Middle frontal gyrus (tissue), 1 donor: ENCODE results near the gene AKR1D1.
"Not testable (repeated sequence)": the region's sequence is repeated elsewhere in the genome, so short reads cannot be mapped to it uniquely, and the experiment has no call there.

Experiments
- DNase-seq: peaks from one replicate; pipeline ENCODE4 v3.0.0-alpha.2; 2015; ENCODE audit warnings: low spot score; ENCODE audit errors: extremely low spot score

The AKR1D1 gene

DNA sequence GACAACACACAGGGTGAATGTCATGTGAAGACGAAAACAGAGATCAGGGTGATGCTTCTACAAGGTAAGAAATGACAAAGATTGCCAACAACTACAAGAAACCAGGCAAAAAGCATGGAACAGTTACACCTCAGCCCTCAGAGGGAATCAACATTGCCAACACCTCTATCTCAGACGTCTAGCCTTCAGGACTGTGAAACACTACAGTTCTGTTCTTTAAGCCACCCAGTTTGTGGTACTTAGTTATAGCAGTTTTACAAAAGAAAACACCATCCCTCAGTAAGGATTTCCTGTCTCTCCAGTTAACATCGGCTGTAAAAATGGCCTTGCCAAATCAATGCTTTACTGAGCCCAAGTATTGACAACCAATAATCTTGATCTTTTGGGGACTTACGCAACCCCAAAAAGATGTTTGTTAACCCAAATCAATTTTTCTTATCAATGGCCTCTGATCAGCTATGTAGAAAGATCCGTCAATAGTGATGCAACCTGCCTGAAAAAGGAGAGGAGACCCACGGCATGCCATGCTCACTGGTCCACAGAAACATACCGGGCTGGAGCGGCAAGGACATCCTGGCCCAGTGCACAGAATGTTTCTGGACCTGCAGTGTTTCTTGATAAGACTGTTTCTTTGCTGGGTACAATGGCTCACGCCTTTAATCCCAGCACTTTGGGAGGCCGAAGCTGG is 44.0 kb downstream of the AKR1D1 start:
- DNase-seq = no peak

DNA sequence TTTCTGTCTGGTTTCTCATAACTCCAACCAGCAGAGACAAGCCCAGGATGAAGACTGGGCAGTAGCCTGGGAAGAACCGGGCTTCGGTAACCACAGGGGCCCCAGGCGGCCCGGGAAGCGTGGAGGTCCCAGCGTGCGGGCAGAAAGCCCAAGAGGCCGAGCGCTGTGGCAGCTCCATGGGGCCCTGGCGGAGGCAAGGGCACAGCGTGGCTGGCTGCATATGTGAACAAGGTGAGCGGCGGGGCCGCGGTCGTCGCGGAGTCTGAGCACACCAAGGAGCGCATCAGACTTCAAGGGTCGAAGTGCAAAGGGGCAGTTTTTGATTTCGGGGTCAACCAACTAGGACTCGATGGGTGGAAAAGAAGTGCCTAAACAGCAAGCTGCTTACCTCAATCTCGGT is 45.9 kb downstream of the AKR1D1 start:
- DNase-seq = no peak

DNA sequence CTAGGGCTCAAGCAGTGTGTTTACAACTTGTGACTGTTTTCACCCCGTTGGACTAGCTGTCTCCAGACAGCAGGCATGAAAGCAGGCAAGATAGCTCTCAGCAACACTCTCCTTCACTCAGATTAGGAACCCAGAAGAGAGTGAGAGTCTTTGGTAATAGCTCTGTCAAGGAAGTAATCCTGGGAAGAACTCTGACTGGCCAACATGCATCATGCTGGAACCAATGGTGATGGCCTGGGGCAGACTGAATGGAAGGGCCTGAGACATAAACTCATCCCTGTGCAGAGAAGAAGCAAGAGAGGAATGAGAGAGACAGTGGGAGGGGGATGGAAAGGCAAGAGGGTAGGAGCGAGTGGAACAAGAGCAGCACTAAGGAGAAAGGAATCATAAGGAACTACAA is 48.9 kb downstream of the AKR1D1 start:
- DNase-seq = no peak

DNA sequence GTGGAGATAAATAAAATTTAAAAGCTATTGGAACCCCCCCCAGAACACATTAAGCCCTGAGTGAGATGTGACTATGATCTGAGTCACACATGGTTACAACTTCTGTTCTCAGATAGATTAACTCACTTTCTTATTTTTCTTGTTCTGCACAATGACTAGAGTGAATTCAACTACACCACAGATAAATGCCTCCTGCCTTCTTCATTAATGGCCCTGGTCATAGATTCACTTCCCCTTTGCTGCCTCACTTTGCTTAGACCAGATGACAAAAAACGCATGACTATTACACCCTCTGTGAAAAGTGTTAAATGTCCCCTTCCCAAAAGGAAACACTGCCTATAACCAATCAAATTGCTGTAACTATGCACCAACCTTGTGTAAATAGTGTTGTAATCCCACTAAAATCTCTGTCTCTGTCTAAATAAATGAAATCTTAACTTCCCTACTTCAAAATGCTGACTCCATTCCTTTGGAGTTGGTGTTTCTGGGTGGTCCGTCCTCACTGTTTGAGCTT is 49.4 kb downstream of the AKR1D1 start:
- no peak for DNase-seq

DNA sequence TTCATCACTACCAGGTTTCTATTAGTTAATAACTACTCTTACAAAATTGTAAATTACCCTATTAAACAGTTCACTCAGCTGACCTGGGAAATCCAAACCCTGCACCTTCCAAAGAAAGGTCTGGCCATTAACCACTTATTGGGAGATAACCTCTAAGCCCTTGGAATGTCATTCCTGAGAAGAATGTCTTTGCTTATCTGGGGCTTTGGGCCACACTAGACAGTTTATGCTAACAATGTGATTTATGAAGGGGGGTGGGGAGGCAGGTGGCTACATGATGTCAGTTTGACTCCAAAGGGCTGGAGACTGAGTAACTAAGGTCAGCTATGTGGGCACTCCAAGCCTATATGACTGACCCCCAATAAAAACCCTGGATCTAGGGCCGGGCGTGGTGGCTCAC is 50.7 kb downstream of the AKR1D1 start:
- DNase-seq = no peak

DNA sequence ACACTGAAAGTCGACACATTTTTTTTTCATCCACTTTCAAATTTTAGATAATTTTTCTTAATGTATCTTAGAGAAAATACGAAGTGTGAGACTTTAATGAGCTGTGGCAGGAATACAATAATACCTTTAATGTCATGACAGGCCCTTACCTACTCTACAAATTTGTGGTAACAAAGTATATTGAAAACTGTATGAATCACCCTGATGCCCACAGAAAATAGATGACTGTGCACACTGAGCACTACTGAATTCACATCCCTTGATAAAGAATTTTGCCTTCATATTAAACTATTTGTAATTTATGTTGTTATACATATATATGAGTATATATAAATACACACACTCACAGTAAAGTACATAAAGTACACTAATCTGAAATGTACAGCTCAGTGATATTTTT is 51.7 kb downstream of the AKR1D1 start:
- DNase-seq = no peak

DNA sequence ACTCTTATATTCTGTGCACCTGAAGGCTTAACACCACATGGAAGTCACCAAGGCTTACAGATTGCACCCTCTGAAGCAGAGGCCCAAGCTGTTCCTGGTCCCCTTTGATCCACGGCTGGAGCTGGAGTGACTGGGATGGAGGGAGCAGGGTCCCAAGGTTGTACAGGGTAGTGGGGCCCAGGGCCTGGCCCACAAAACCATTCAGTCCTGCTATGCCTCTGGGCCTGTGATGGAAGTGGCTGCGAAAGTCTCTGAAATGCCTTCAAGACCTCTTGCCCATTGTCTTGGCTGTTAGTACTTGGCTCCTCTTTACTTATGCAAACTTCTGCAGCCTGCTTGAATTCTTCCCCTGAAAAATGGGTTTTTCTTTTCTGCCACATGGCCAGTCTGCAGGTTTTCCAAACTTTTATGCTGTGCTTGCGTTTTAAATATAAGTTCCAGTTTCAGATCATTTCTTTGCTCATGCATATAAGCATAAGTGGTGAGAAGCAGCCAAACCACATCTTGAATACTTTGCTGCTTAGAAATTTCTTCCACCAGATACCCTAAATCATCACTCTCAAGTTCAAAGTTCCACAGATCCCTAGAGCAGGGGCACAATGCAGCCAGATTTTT is 53.4 kb downstream of the AKR1D1 start:
- DNase-seq = no peak

DNA sequence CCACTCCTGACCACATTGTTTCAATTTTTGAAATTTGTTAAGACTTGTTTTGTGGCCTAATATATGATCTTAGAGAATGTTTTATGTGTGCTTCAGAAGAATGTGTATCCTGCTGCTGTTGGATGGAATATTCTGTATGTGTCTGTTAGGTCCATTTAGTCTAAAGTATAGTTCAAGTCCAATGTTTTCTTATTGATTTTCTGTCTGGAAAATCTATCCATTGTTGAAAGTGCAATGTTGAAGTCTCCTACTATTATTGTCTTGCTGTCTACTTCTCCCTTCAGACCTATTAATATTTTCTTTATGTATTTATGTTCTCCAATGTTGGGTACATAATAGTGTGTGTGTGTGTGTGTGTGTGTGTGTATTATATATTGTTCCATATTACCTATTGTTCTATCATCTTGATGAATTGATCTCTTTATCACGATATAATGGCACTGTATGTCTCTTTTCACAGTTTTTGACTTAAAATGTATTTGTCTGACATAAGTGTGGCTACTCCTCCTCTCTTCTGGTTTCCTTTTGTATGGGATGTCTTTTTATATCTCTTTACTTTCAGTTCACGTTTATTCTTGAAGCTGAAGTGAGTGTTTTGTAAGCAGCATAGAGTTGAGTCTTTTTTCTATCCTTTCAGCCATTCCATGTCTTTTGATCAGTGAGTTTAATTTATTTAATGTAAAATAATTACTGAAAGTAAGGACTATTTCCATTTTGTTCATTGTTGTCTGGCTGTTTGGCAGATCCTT is 61.3 kb downstream of the AKR1D1 start:
- no peak for DNase-seq

DNA sequence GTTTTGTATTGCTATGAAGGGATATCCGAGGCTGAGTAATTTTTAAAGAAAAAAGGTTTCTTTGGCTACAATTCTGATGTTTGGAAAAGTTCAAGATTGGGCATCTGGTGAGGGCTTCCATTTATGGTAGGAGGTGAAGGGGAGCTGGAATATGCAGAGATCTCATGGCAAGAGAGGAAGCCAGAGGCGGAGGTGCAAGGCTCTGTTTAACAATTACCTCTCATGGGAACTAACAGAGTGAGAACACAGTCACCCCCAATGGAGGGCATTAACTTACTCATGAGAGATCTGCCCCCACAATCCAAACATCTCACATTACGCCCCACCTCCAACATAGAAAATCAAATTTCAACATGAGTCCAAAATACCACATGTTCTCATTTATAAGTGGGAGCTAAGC is 62.0 kb downstream of the AKR1D1 start:
- no peak for DNase-seq

DNA sequence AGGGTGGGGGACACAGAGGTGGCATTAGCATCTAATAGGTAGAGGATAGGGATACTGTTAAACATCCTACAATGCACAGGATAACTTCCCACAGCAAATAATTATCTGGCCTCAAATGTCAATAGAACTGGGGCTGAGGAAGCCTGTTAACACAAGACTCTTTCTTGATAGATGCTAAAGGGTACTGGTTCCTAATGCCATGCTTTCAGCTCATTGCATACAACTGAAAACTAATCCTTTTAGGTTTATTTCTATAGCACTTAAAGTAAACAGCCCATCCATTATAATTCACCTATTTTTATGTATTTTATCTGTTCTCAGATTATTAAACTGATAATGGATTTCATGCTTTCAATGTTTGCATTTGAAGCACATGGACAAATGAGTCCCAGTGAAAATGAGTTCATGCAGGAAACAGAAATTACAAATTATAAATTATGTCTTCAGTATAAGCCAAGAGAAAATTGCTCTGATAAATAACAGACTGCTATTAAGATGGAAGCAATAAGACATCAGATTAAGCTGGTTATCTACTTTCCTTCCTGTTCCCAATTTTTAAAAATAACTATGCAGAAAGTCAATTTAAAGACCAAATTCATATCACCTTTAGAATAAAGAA is 66.4 kb downstream of the AKR1D1 start:
- no peak for DNase-seq

DNA sequence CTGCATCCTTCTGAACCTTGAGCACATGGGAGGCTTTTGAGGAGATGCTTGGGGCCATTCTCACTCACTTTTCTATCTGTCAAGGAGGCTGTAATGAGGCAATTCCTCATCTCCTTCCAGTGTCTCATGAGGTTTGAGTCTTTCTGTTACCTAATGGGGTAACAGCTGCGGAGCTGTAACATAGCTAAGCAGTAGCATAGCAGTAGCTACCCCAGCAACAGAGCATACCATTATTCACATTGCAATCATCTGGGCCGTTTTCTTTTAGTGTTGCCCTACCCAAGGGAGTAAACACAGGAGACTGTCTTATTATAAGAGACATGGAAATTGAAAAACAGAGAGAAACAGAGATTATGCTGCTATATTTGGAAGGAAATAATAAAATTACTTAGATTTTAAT is 68.7 kb downstream of the AKR1D1 start:
- no peak for DNase-seq

DNA sequence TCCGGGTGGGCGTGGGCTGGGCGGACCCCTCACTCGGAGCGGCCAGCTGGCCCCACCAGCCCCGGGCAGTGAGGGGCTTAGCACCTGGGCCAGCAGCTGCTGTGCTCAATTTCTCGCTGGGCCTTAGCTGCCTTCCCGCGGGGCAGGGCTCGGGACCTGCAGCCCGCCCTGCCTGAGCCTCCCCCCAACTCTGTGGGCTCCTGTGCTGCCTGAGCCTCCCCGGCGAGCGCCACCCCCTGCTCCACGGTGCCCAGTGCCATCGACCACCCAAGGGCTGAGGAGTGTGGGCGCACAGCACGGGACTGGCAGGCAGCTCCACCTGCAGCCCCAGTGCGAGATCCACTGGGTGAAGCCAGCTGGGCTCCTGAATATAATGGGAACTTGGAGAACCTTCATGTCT is 70.0 kb downstream of the AKR1D1 start:
- DNase-seq = not testable (repeated sequence)

DNA sequence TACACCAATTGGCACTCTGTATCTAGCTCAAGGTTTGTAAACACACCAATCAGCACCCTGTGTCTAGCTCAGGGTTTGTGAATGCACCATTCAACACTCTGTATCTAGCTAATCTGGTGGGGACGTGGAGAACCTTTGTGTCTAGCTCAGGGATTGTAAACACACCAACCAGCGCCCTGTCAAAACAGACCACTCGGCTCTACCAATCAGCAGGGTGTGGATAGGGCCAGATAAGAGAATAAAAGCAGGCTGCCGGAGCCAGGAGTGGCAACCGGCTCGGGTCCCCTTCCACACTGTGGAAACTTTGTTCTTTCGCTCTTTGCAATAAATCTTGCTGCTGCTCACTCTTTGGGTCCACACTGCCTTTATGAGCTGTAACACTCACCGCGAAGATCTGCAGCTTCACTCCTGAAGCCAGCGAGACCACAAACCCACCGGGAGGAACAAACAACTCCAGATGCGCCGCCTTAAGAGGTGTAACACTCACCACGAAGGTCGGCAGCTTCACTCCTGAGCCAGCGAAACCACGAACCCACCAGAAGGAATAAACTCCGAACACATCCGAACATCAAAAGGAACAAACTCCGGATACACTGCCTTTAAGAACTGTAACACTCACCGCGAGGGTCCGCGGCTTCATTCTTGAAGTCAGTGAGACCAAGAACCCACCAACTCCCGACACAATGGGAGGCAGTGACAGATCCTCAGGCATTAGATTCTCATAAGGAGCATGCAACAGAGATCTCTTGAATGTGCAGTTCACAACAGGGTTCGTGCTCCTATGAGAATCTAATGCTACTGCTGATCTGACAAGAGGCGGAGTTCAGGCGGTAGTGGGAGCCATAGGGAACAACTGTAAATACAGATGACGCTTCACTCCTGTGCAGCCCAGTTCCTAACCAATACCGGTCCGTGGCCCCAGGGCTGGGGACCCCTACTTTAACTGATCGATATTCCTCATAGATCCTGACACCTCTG is 70.8 kb downstream of the AKR1D1 start:
- DNase-seq = not testable (repeated sequence)

DNA sequence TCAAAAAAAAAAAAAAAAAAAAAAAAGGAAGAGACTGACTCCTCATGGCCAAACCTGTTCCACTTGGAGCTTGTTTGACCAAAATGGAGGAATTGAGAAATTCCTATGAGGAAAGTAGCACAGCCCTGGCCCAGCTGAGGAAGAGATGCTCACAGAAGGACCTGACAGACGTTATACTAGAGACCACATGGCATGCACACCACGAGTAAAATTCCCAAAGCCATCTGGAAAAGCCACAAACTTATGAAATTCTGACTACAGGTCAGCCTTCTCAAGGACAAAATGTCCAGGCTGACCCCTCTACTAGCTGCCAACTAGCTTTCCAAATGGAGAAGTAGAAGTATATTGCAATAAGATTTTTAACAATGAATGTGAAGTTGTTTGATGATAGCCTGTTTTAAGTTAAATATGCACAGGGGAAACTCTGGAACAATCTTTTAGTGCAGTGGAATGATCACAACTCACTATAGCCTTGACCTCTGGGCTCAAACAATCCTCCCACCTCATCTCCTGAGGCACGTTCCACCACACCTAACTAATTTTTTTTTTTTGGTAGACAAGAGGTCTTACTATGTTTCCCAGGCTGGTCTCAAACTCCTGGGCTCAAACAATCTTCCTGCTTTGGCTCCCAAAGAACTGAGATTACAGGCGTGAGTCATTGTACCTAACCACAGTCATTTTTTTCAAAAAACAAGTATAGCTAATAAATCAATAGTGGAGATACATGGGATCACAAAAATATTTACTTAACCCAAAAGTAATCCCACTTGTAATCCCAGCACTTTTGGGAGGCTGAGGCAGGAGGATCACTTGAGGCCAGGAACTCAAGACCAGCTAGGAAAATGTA is 75.7 kb downstream of the AKR1D1 start:
- no peak for DNase-seq

DNA sequence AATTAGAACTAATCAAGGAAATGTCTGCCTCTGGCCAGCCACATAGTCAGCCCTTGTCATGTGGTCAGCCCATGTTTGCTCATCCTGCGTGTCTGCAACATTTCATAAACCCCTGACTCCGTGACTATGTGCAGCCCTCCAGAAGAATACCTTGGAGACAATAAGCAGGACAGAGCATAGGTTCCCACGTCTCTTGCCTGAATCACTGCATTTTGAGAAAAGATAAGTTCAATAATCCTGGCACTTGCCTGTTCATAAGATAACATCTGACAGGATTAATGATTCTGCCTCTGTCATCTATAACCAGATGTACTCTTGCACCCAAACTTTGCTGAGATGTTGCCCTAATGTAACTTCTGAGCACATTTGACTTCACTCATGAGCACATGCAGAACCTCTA is 78.4 kb downstream of the AKR1D1 start:
- no peak for DNase-seq

DNA sequence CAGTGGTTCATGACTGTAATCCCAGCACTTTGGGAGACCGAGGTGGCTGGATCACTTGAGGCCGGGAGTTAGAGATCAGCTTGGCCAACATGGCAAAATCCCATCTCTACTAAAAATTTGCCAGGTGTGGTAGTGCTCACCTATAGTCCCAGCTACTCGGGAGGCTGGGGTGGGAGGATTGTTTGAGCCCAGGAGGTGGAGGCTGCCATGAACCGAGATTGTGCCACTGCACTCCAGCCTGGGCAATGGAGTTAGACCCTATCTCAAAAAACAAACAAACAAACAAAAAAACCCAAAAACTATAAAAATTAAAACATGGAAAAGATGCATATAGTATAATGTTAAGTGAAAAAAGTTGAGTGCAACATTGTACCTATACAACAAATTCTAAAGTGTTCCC is 81.4 kb downstream of the AKR1D1 start:
- no peak for DNase-seq

DNA sequence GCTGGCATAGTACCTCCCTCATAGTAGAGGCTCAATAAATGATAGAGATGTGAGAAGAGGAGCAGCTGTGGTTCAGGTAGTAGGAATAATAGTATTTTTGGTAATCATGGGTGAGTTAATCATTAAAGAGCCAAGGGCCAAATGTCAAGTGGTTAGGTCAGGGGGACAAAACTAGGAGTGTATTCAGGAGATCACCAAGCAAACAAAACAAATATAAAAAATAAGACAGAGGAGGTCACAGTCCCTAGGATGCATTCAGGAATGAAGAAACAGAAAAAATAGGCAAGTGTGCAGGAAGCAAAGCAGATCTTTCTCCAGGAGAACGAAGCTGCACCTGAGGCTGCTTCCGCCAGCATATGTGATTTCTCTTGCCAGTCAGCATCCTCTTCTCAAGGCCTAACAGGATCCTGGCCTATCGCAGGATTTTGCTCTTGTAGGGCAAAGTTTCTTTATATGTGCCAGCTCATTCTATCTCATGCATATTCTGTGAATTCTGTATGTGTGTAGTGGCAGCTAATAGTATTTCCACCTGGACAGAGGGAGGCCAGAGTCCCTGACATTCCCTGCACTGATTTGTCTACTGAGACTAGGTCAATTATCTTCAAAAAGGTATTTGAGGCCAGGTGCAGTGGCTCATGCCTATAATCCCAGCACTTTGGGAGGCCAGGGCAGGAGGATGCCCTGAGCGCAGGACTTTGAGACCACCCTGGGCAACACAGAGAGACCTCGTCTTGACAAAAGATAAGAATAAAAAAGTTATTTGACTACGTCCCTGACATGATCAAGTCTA is 82.7 kb downstream of the AKR1D1 start:
- DNase-seq = no peak

DNA sequence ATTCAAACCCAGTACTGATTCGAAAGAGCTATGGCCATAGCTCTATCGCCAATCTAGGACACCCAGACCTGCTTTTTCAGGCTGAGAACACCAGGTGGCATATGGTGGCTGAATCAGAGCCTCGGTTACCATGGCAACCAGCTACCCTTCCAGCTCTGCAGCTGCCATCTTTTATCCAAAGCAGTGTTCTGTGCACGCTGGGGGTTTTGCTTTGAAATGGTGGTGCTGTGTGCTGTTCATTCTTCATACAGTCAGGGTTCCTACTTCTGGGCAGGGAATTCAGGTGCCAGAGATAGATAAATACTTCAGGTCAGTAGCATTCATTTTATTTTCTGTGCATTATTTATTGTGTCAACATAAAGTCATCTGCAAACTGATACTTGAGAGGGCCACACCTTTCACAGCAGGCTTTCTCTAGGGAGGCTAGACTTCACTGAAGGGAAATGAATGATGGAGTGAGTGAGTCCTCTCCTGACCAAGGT is 85.4 kb downstream of the AKR1D1 start:
- peak; percentile 81 for DNase-seq

DNA sequence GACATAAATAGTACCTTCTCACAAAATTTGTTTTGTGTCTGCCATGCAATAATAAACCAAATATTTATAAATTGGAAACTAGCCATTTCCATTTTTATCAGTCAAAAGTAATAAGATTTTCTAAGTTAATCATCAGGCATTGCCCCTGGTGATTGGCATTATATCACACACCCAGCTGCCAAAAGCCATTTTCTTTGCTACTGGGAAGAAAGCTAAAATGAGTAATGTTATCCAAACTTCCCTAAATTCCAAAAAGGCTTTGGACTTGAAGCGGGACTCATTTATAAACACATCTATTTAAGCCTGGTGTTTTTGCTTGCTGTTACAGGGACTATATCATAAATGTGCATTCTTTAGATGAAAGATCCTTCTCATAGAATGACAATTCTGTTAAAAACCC is 86.0 kb downstream of the AKR1D1 start:
- no peak for DNase-seq
